A549 (cell line): ENCODE results near the gene CEND1. TPM values are rescaled to one million over a fixed set of nuclear protein-coding genes. Genes with fewer than 3 reads are reported as not detected.
A peak's percentile ranks its signal among the peaks of the same experiment; 100 is the strongest.

Source experiments
- CBX8 ChIP-seq: fragments of 200-600 bp; sonication (generic); IDR thresholded peaks from 2 replicates; pipeline ENCODE4 v1.6.1; 2016
- CHD4 ChIP-seq: fragments of 200-600 bp; sonication (generic); IDR thresholded peaks from 2 replicates; pipeline ENCODE4 v1.6.1; 2016; ENCODE audit warnings: antibody characterized with exemption, mild to moderate bottlenecking, borderline replicate concordance
- CTCF ChIP-seq: fragments of >200 bp; sonication (Bioruptor Twin); formaldehyde crosslinking; IDR thresholded peaks from 3 replicates; pipeline ENCODE4 v1.5.1; 2016
- EHMT2 ChIP-seq: fragments of 200-600 bp; sonication (generic); IDR thresholded peaks from 2 replicates; pipeline ENCODE4 v1.6.1; 2016; ENCODE audit warnings: antibody characterized with exemption, low read depth, mild to moderate bottlenecking, moderate library complexity
- EP300 ChIP-seq, 2 experiments: fragments of >200 bp; sonication (Bioruptor Twin); formaldehyde crosslinking; IDR thresholded peaks; 2 replicates in 1 of 2; 3 replicates in 1 of 2; pipeline ENCODE4 v1.6.1; 2016 to 2017
- FOSL2 ChIP-seq, 2 experiments: fragments of 450-650 bp in 1 of 2; fragments of >200 bp in 1 of 2; sonication (Bioruptor Twin) in 1 of 2; formaldehyde crosslinking; IDR thresholded peaks; 2 replicates each; pipeline versions ENCODE4 v1.5.0 to v1.6.1; 2016 to 2020; ENCODE audit warnings: mild to moderate bottlenecking in 1 of 2, moderate library complexity in 1 of 2
- GATA3 ChIP-seq: IDR thresholded peaks from 2 replicates; pipeline ENCODE4 v1.6.1; 2012; ENCODE audit warnings: borderline replicate concordance
- HEYL ChIP-seq: fragments of 250-450 bp; sonication (Bioruptor Pico); IDR thresholded peaks from 2 replicates; pipeline ENCODE4 v1.8.0; 2021; ENCODE audit warnings: mild to moderate bottlenecking, moderate library complexity
- HOXA7 ChIP-seq: fragments of 250-450 bp; sonication (Bioruptor Pico); IDR thresholded peaks from 2 replicates; pipeline ENCODE4 v1.5.0; 2020; ENCODE audit warnings: mild to moderate bottlenecking, moderate library complexity
- HOXB13 ChIP-seq: fragments of 250-450 bp; sonication (Bioruptor Pico); IDR thresholded peaks from 2 replicates; pipeline ENCODE4 v1.5.0; 2020; ENCODE audit warnings: low read depth, mild to moderate bottlenecking, moderate library complexity
- KDM5A ChIP-seq: fragments of 200-600 bp; sonication (generic); IDR thresholded peaks from 2 replicates; pipeline ENCODE4 v1.6.1; 2016; ENCODE audit warnings: antibody characterized with exemption, mild to moderate bottlenecking
- MYC ChIP-seq: IDR thresholded peaks from 2 replicates; pipeline ENCODE4 v1.6.1; 2012; ENCODE audit warnings: mild to moderate bottlenecking, inconsistent platforms, low read length, improper control_type of control experiment, borderline replicate concordance
- REST ChIP-seq: fragments of 200-600 bp; sonication (generic); IDR thresholded peaks from 2 replicates; pipeline ENCODE4 v1.6.1; 2016; ENCODE audit warnings: antibody characterized with exemption, mild to moderate bottlenecking, moderate library complexity
- ZNF302 ChIP-seq: fragments of 250-450 bp; sonication (Bioruptor Pico); IDR thresholded peaks from 2 replicates; pipeline ENCODE4 v1.9.0; 2021; ENCODE audit warnings: inconsistent platforms, mild to moderate bottlenecking, moderate library complexity
- polyA plus RNA-seq, 4 experiments: library from polyadenylated mRNA; depleted of rRNA in 3 of 4; stranded (reverse); fragments of >200 nt; fragmentation: RNase III in 1 of 4; extraction: RNeasy Plus Mini Kit Qiagen cat#74134 plus additional on column Dnase treatment in 1 of 4; gene quantifications; 2 replicates in 3 of 4; 3 replicates in 1 of 4; pipeline ENCODE4 v1.2.3, GENCODE V29; 2011 to 2017
- TF ChIP-seq, protein P1 (sequence below): IDR thresholded peaks from 2 replicates; pipeline ENCODE4 v1.6.1; 2012; ENCODE audit warnings: low read depth, borderline replicate concordance
- TF ChIP-seq, protein P2 (sequence below): fragments of 450-650 bp; IDR thresholded peaks from 2 replicates; pipeline ENCODE4 v1.6.1; 2014; ENCODE audit warnings: antibody characterized with exemption
- TF ChIP-seq, protein P3 (sequence below): fragments of >200 bp; sonication (Bioruptor Twin); formaldehyde crosslinking; IDR thresholded peaks from 2 replicates; pipeline ENCODE4 v1.6.1; 2016
- TF ChIP-seq, protein P4 (sequence below): IDR thresholded peaks from 2 replicates; pipeline ENCODE4 v1.6.1; 2012

The CEND1 gene
- polyA plus RNA-seq, 2 of the 4 experiments (the other 2 are of a cell fraction) = 1.0 TPM; not detected in 1

DNA sequence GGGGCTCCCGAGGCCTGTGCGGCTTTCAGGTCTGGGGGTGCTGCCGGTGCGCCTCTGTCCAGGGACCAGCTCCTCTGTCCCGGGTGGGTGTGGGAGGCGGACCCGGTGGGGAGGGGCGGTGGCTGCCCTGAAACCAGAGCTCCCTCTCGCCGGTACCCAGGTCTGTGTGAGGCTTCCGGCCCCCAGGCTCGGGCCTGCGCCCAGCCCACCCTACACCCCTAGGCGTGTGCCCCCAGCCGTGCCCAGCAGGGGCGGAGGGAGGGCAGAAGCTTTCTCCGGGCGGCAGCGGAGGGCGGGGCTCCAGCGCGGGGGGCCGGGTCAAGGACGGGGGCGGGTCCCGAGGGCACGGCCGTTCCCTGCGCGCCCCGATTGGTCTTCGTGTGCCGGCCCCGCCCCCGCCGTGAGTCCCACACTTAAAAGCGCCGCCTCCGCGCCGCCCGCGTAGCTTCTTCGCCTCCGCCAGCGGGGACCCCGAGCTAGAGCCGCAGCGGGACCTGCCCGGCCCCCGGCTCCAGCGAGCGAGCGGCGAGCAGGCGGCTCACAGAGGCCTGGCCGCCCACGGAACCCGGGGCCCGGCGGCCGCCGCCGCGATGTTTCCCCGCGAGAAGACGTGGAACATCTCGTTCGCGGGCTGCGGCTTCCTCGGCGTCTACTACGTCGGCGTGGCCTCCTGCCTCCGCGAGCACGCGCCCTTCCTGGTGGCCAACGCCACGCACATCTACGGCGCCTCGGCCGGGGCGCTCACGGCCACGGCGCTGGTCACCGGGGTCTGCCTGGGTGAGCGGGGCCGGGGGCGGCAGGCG lies 29.4 kb upstream of the CEND1 start (continued):
- TF ChIP-seq, protein P1, sequence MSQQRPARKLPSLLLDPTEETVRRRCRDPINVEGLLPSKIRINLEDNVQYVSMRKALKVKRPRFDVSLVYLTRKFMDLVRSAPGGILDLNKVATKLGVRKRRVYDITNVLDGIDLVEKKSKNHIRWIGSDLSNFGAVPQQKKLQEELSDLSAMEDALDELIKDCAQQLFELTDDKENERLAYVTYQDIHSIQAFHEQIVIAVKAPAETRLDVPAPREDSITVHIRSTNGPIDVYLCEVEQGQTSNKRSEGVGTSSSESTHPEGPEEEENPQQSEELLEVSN = 0 out of 2 replicates have a peak, but pooled peaks have one; percentile 35
- TF ChIP-seq REST (peak; percentile 41; the same call in 1 of the 2 replicates), KDM5A (no peak), HEYL (CRISPR knock-in tag) (no peak), GATA3 (peak; percentile 27; the same call in 1 of the 2 replicates), MYC (0 out of 2 replicates have a peak, but pooled peaks have one; percentile 36), CBX8 (no peak), CHD4 (no peak), HOXA7 (CRISPR knock-in tag) (no peak), EHMT2 (no peak), CTCF (no peak), EP300 (IDR thresholded peaks at IDR 0.05) (no peak), FOSL2 (IDR thresholded peaks at IDR 0.05) (no peak), FOSL2 (CRISPR knock-in tag; IDR thresholded peaks at IDR 0.05) (no peak), ZNF302 (CRISPR knock-in tag) (no peak), HOXB13 (CRISPR knock-in tag) (no peak)
- TF ChIP-seq, protein P2, sequence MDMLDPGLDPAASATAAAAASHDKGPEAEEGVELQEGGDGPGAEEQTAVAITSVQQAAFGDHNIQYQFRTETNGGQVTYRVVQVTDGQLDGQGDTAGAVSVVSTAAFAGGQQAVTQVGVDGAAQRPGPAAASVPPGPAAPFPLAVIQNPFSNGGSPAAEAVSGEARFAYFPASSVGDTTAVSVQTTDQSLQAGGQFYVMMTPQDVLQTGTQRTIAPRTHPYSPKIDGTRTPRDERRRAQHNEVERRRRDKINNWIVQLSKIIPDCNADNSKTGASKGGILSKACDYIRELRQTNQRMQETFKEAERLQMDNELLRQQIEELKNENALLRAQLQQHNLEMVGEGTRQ = no peak
- TF ChIP-seq, protein P3, sequence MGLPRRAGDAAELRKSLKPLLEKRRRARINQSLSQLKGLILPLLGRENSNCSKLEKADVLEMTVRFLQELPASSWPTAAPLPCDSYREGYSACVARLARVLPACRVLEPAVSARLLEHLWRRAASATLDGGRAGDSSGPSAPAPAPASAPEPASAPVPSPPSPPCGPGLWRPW = no peak
- TF ChIP-seq, protein P4, sequence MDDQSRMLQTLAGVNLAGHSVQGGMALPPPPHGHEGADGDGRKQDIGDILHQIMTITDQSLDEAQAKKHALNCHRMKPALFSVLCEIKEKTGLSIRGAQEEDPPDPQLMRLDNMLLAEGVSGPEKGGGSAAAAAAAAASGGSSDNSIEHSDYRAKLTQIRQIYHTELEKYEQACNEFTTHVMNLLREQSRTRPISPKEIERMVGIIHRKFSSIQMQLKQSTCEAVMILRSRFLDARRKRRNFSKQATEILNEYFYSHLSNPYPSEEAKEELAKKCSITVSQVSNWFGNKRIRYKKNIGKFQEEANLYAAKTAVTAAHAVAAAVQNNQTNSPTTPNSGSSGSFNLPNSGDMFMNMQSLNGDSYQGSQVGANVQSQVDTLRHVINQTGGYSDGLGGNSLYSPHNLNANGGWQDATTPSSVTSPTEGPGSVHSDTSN = peak; percentile 39; the same call in 1 of the 2 replicates
